ENCODE measurements around the gene FAM13C. TPM values are rescaled to one million over a fixed set of nuclear protein-coding genes. Genes with fewer than 3 reads are reported as not detected.
A peak's percentile ranks its signal among the peaks of the same experiment; 100 is the strongest.

The FAM13C gene
- total RNA-seq, 4 donors from 2014 or later: 2.8 to 26.9 (median 7.1) TPM

DNA sequence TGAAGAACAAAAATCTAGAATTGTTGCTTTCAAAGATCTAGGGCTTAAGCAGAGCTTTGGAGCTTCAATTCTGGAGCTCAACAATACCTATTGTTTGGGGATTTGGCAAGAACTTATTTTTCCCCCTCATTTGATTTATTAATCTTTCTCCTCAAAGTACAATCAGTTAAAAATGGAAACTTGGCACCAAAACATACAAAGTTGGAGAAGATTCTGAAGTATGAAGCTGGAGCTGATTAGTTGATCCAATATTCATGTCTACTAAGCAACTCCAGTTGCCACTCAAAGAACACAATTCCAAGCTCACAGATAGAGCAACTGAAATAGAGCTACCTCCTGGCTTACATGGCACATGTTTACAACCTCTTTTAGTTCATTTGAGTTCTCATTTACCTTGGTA, 3.8 kb downstream of the FAM13C start:
- no peak for DNase-seq
- TF ChIP-seq, protein P1, sequence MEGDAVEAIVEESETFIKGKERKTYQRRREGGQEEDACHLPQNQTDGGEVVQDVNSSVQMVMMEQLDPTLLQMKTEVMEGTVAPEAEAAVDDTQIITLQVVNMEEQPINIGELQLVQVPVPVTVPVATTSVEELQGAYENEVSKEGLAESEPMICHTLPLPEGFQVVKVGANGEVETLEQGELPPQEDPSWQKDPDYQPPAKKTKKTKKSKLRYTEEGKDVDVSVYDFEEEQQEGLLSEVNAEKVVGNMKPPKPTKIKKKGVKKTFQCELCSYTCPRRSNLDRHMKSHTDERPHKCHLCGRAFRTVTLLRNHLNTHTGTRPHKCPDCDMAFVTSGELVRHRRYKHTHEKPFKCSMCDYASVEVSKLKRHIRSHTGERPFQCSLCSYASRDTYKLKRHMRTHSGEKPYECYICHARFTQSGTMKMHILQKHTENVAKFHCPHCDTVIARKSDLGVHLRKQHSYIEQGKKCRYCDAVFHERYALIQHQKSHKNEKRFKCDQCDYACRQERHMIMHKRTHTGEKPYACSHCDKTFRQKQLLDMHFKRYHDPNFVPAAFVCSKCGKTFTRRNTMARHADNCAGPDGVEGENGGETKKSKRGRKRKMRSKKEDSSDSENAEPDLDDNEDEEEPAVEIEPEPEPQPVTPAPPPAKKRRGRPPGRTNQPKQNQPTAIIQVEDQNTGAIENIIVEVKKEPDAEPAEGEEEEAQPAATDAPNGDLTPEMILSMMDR (IDR thresholded peaks at IDR 0.05): no peak
- TF ChIP-seq POLR2A (IDR thresholded peaks at IDR 0.05): no peak
- H3K27ac ChIP-seq: peak overlapping the region in 2 of 4 donors; percentile 62 to 91
- H3K4me1 ChIP-seq: peaks cover 0 to 65% (median 21%) of the 10 kb centered on the region in 3 donors
- intact Hi-C loops (cut with DNase I): no loop called here
- peaks cover 0 to 7% (median 0%) of the 10 kb centered on the region in 3 donors for H3K36me3 ChIP-seq
- peaks cover 0 to 2% (median 0%) of the 10 kb centered on the region in 4 donors for H3K27me3 ChIP-seq
- no peaks in the 10 kb centered on the region for H3K9me3 ChIP-seq
- H3K4me3 ChIP-seq: peak overlapping the region in 1 of 4 donors; percentile 46

DNA sequence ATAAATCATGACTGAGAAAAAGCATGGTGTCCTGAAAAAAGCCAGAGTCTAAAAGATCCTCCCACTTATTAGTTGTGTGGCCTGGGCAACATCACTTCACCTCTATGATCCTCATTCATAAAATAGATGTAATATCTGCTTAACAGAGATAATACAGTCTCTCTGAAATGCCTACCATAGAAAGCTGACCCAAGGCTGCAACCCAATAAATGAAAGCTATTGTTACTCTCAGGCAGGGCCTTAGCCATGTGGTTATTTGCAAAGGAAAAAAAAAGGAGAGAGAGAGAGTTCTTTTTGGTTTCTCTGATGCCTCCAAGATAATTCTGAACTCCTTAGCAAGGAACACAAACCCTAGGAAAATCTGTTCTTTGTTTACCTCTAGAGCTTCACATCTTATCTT, 7.9 kb downstream of the FAM13C start:
- H3K27ac ChIP-seq: no peak overlapping the region
- peaks cover 0 to 26% (median 15%) of the 10 kb centered on the region in 3 donors for H3K4me1 ChIP-seq
- intact Hi-C loops (cut with DNase I): no loop called here
- no peaks in the 10 kb centered on the region for H3K9me3 ChIP-seq
- no peak overlapping the region for H3K4me3 ChIP-seq
- H3K36me3 ChIP-seq: peaks cover 0 to 17% (median 5%) of the 10 kb centered on the region in 3 donors
- no peak for DNase-seq
- TF ChIP-seq POLR2A (IDR thresholded peaks at IDR 0.05): no peak
- TF ChIP-seq, protein P1 (IDR thresholded peaks at IDR 0.05): no peak
- no peaks in the 10 kb centered on the region for H3K27me3 ChIP-seq

DNA sequence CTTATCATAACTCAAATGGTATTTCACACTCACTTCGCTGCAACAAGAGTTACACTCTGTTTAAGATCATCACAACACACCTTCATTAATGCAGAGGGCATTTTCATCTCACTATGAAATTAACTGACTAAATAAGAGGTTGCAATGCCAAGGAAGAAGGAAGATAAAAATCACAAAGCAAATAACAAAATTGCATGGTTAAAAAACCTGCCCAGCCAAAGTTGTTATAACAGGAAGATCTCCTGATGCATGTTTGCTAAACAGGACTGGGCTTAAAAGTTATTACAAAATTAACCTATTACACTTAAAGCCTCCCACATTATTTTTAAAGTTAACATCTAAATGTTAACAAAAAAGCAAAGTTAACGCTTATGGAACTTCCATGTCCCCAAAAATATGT, 11.8 kb downstream of the FAM13C start:
- Histone ChIP-seq H3K4me1 (no peaks in the 10 kb centered on the region), H3K36me3 (peaks cover 0 to 17% (median 5%) of the 10 kb centered on the region in 3 donors), H3K27me3 (no peaks in the 10 kb centered on the region), H3K4me3 (no peak overlapping the region), H3K9me3 (no peaks in the 10 kb centered on the region), H3K27ac (no peak overlapping the region)
- intact Hi-C loops (cut with DNase I): no loop called here
- DNase-seq: no peak
- 87 to 94% methylated on average over 2 of the region's 2 CpGs for WGBS, 2 donors
- TF ChIP-seq, protein P1 (IDR thresholded peaks at IDR 0.05): no peak
- TF ChIP-seq POLR2A (IDR thresholded peaks at IDR 0.05): no peak

DNA sequence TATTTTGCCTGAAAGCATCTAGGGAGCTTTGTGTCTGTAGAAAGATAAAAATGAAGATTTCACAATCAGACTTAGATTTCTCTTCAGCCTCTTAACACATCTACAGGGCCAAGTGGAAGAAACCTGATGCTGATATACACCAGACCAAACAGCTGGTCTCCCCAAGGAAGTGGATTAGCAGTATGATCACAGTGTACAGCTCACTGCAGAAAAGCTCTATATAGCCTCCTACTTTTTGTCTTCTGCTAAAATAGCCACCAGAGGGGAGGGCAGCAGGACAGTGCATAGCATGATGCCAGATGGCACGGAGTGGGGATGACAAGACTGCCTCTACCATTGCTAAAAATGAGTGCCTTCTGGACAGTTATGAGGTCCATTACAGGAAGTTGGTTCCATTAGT, 16.0 kb downstream of the FAM13C start:
- H3K4me3 ChIP-seq: no peak overlapping the region
- intact Hi-C loops (cut with DNase I): no loop called here
- H3K4me1 ChIP-seq: peaks cover 0 to 14% (median 0%) of the 10 kb centered on the region in 3 donors
- H3K36me3 ChIP-seq: no peaks in the 10 kb centered on the region
- TF ChIP-seq, protein P1 (IDR thresholded peaks at IDR 0.05): no peak
- TF ChIP-seq POLR2A (IDR thresholded peaks at IDR 0.05): no peak
- H3K9me3 ChIP-seq: no peaks in the 10 kb centered on the region
- DNase-seq: no peak
- WGBS, 2 donors: 26 to 77% methylated on average over 1 of the region's 1 CpG
- peak overlapping the region in 1 of 4 donors; percentile 51 for H3K27ac ChIP-seq
- H3K27me3 ChIP-seq: no peaks in the 10 kb centered on the region

- no peak for TF ChIP-seq POLR2A (IDR thresholded peaks at IDR 0.05)
- TF ChIP-seq, protein P1 (IDR thresholded peaks at IDR 0.05): no peak
- no peak overlapping the region for H3K4me3 ChIP-seq
- DNase-seq: no peak
- peak overlapping the region in 1 of 4 donors; percentile 19 for H3K27ac ChIP-seq
- intact Hi-C loops (cut with DNase I): no loop called here
- no peaks in the 10 kb centered on the region for H3K9me3 ChIP-seq
- H3K36me3 ChIP-seq: no peaks in the 10 kb centered on the region
- no peaks in the 10 kb centered on the region for H3K27me3 ChIP-seq
- WGBS, 2 donors: 95 to 100% methylated on average over 1 of the region's 1 CpG
- peaks cover 0 to 31% (median 5%) of the 10 kb centered on the region in 3 donors for H3K4me1 ChIP-seq
Observed at GRCh38 chr10:59342723-59343122, 19.6 kb downstream of the FAM13C start.
